ENCODE results near the gene MRPS34.

- no peak for TF ChIP-seq CTCF (IDR thresholded peaks at IDR 0.05)
- no peak for TF ChIP-seq ZFX (IDR thresholded peaks at IDR 0.05; ENCODE audit: borderline replicate concordance)
Observed at GRCh38 chr16:1788095-1788707, 15.3 kb upstream of the MRPS34 start.
